T-helper 22 cell (primary cell): ENCODE data around the gene FDCSP.
"Not testable (repeated sequence)": the region's sequence is repeated elsewhere in the genome, so short reads cannot be mapped to it uniquely, and the experiment has no call there.

Experiments
- DNase-seq: peaks from one replicate; pipeline ENCODE4 v3.0.0-alpha.2; 2020; ENCODE audit warnings: low read depth

FDCSP gene

GRCh38 chr4:70225824-70226223 lies at the start of gene FDCSP:
FDCSP (plus strand) TSS chr4:70226124; CDS start chr4:70231195, 5,071 bp downstream.
- no peak for DNase-seq

GRCh38 chr4:70177090-70177489 lies 48.8 kb upstream of the FDCSP start:
- DNase-seq, result no peak

GRCh38 chr4:70178075-70178660 lies 47.8 kb upstream of the FDCSP start:
- DNase-seq, result no peak

GRCh38 chr4:70179811-70180210 lies 46.1 kb upstream of the FDCSP start:
- DNase-seq, result no peak

GRCh38 chr4:70181864-70182263 lies 44.1 kb upstream of the FDCSP start:
- DNase-seq, result no peak

GRCh38 chr4:70182517-70183167 lies 43.3 kb upstream of the FDCSP start:
- no peak for DNase-seq

- no peak for DNase-seq
Observed at GRCh38 chr4:70183168-70183939, 42.6 kb upstream of the FDCSP start.

- DNase-seq, result no peak
Observed at GRCh38 chr4:70183940-70184246, 42.0 kb upstream of the FDCSP start.

GRCh38 chr4:70187216-70187615 lies 38.7 kb upstream of the FDCSP start:
- DNase-seq, result no peak

GRCh38 chr4:70190579-70190978 lies 35.3 kb upstream of the FDCSP start:
- no peak for DNase-seq

GRCh38 chr4:70191647-70192046 lies 34.3 kb upstream of the FDCSP start:
- no peak for DNase-seq

GRCh38 chr4:70192895-70193294 lies 33.0 kb upstream of the FDCSP start:
- DNase-seq, result no peak

GRCh38 chr4:70195425-70195824 lies 30.5 kb upstream of the FDCSP start, which contains the start of gene ODAM:
ODAM (plus strand) TSS chr4:70195725; CDS start chr4:70196544, 819 bp downstream.
- no peak for DNase-seq

GRCh38 chr4:70196857-70197256 lies 29.1 kb upstream of the FDCSP start:
- no peak for DNase-seq

GRCh38 chr4:70197842-70198241 lies 28.1 kb upstream of the FDCSP start:
- DNase-seq, result no peak

- no peak for DNase-seq
Observed at GRCh38 chr4:70203601-70204000, 22.3 kb upstream of the FDCSP start.

GRCh38 chr4:70212752-70213151 lies 13.2 kb upstream of the FDCSP start:
- DNase-seq, result not testable (repeated sequence)

- not testable (repeated sequence) for DNase-seq
Observed at GRCh38 chr4:70216109-70216508, 9.8 kb upstream of the FDCSP start.

- DNase-seq, result not testable (repeated sequence)
Observed at GRCh38 chr4:70216550-70216949, 9.4 kb upstream of the FDCSP start.

GRCh38 chr4:70221389-70221788 lies 4.5 kb upstream of the FDCSP start:
- DNase-seq, result not testable (repeated sequence)

GRCh38 chr4:70221818-70222217 lies 4.1 kb upstream of the FDCSP start:
- not testable (repeated sequence) for DNase-seq

GRCh38 chr4:70236125-70236524 lies 10.2 kb downstream of the FDCSP start:
- no peak for DNase-seq
